ENCODE data around the gene TMEM132E. TPM values are rescaled to one million over a fixed set of nuclear protein-coding genes. Genes with fewer than 3 reads are reported as not detected.

Gene TMEM132E
- total and polyA plus RNA-seq, 2 of the 4 experiments (the other 2 are of a cell fraction): not detected

DNA sequence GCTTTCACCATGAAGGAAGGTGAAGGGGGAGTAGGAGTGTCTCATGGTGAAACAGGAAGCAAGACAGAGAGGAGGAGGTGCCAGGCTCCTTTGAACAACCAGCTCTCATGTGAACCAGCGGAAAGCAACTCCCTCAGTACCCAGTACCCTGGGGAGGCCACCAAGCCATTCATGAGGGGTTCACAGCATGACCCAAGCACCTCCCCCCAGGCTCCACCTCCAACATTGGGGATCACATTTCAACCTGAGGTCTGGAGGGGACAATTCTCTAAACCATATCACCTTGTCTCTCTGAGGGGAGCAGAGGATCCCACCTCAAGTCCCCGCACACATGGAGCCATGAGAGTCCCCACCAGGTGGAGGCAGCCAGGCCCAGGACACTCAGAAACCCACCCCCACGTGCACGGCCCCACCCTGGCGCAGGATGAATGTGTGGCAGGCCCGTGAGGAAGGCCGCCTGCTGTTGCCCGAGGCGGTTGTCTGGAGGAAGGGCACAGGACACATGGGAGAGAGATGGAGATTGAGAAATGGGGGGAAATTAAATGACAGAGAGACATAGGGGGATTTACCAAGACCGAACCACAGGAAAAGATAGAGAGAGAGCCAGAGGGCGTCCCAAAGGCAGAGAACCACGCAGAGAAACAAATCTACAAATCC lies 85.9 kb downstream of the TMEM132E start:
- ATAC-seq (ENCODE audit: low read depth): no peak
- Histone ChIP-seq H3K9ac (ENCODE audit: low read depth, low read length) (no peak overlapping the region), H4K20me1 (ENCODE audit: insufficient read depth, low read length) (no peaks in the 10 kb centered on the region), H3K9me1 (ENCODE audit: insufficient read depth, low read length) (no peaks in the 10 kb centered on the region), H2AFZ (replicated peaks; ENCODE audit: low read length, poor library complexity) (no peak overlapping the region), H3K79me1 (ENCODE audit: low read depth in 1 of 2, low read length in 2 of 2) (no peaks in the 10 kb centered on the region), H3K4me1 (ENCODE audit: control insufficient read depth, insufficient read depth, low read length) (no peaks in the 10 kb centered on the region), H2AK9ac (replicated peaks; ENCODE audit: low read depth, low read length, poor library complexity) (no peak overlapping the region), H3K4me2 (ENCODE audit: low read depth, low read length) (no peak overlapping the region), H3K18ac (ENCODE audit: low read depth, low read length) (no peak overlapping the region), H2AK5ac (ENCODE audit: low read depth, low read length) (no peak overlapping the region), H3K27ac (ENCODE audit: insufficient read depth, low read length) (no peak overlapping the region), H3K4ac (ENCODE audit: low read depth, low read length) (no peak overlapping the region), H3K9me3 (ENCODE audit: control insufficient read depth, insufficient read depth, low read length) (no peaks in the 10 kb centered on the region), H2BK5ac (ENCODE audit: low read depth, low read length, poor library complexity, severe bottlenecking) (no peak overlapping the region), H3K4me3 (ENCODE audit: insufficient read depth, low read depth, low read length) (no peak overlapping the region), H3K36me3 (ENCODE audit: control insufficient read depth, insufficient read depth, low read length) (no peaks in the 10 kb centered on the region), H3K56ac (ENCODE audit: extremely low read depth, insufficient read depth, low read length) (no peak overlapping the region), H2BK120ac (ENCODE audit: low read depth, low read length) (no peak overlapping the region), H4K8ac (ENCODE audit: low read depth in 2 of 2, low read length in 2 of 2) (no peak overlapping the region), H4K5ac (ENCODE audit: low read depth, low read length) (no peak overlapping the region), H3K14ac (replicated peaks; ENCODE audit: low read depth, low read length) (no peak overlapping the region), H2BK20ac (ENCODE audit: low read depth, low read length) (no peak overlapping the region), H4K91ac (ENCODE audit: insufficient read depth, low read depth, low read length) (no peak overlapping the region), H3K27me3 (ENCODE audit: control insufficient read depth, insufficient read depth, low read length) (peaks cover 1% of the 10 kb centered on the region; the same call in 1 of the 2 replicates), H3K23ac (ENCODE audit: low read depth, low read length) (no peak overlapping the region), H2BK15ac (ENCODE audit: low read depth, low read length) (no peak overlapping the region)
- TF ChIP-seq, protein P1, sequence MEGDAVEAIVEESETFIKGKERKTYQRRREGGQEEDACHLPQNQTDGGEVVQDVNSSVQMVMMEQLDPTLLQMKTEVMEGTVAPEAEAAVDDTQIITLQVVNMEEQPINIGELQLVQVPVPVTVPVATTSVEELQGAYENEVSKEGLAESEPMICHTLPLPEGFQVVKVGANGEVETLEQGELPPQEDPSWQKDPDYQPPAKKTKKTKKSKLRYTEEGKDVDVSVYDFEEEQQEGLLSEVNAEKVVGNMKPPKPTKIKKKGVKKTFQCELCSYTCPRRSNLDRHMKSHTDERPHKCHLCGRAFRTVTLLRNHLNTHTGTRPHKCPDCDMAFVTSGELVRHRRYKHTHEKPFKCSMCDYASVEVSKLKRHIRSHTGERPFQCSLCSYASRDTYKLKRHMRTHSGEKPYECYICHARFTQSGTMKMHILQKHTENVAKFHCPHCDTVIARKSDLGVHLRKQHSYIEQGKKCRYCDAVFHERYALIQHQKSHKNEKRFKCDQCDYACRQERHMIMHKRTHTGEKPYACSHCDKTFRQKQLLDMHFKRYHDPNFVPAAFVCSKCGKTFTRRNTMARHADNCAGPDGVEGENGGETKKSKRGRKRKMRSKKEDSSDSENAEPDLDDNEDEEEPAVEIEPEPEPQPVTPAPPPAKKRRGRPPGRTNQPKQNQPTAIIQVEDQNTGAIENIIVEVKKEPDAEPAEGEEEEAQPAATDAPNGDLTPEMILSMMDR (conservative IDR thresholded peaks at IDR 0.05; ENCODE audit: low read depth, low read length): no peak
- TF ChIP-seq RAD21 (IDR thresholded peaks at IDR 0.05; ENCODE audit: low read length) (no peak), RFX5 (IDR thresholded peaks at IDR 0.05; ENCODE audit: low read depth, low read length) (no peak), FOS (IDR thresholded peaks at IDR 0.05; ENCODE audit: low read depth, low read length) (no peak), MAFK (IDR thresholded peaks at IDR 0.05; ENCODE audit: low read depth, low read length) (no peak), RCOR1 (IDR thresholded peaks at IDR 0.05; ENCODE audit: insufficient replicate concordance, low read length) (no peak), MXI1 (IDR thresholded peaks at IDR 0.05; ENCODE audit: borderline replicate concordance, low read depth, low read length) (no peak), CEBPB (IDR thresholded peaks at IDR 0.05; ENCODE audit: low read depth, low read length) (no peak), BHLHE40 (IDR thresholded peaks at IDR 0.05; ENCODE audit: low read depth, low read length) (no peak)
- TF ChIP-seq, protein P2, sequence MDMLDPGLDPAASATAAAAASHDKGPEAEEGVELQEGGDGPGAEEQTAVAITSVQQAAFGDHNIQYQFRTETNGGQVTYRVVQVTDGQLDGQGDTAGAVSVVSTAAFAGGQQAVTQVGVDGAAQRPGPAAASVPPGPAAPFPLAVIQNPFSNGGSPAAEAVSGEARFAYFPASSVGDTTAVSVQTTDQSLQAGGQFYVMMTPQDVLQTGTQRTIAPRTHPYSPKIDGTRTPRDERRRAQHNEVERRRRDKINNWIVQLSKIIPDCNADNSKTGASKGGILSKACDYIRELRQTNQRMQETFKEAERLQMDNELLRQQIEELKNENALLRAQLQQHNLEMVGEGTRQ (IDR thresholded peaks at IDR 0.05; ENCODE audit: low read depth, low read length): no peak
- TF ChIP-seq, protein P3, sequence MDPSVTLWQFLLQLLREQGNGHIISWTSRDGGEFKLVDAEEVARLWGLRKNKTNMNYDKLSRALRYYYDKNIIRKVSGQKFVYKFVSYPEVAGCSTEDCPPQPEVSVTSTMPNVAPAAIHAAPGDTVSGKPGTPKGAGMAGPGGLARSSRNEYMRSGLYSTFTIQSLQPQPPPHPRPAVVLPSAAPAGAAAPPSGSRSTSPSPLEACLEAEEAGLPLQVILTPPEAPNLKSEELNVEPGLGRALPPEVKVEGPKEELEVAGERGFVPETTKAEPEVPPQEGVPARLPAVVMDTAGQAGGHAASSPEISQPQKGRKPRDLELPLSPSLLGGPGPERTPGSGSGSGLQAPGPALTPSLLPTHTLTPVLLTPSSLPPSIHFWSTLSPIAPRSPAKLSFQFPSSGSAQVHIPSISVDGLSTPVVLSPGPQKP (IDR thresholded peaks at IDR 0.05; ENCODE audit: borderline replicate concordance, low read depth, low read length): no peak
- WGBS, 2 experiments (ENCODE audit: extremely low coverage in 2 of 2, insufficient read length in 1 of 2): no CpG with 5 or more reads among the region's 12 CpGs
- BruUV-seq (replicated peaks): no TSS peak
- intact Hi-C loops (cut with micrococcal nuclease) (no loop called here), in situ Hi-C loops (cut with MboI; ENCODE audit: low sequenced_read_pairs) (no loop called here), dilution Hi-C loops (cut with HindIII; ENCODE audit: low sequenced_read_pairs, unreplicated experiment) (no loop called here)
- CTCF ChIA-PET: no interaction called here
- DNase-seq: no peak
- POLR2A ChIA-PET (ENCODE audit: unreplicated experiment): no interaction called here

Data from IMR-90 (cell line).